HG02571 (cell line): ENCODE results near the gene PRR33.

Experiments used
- ATAC-seq: cut with Tn5 transposase; IDR thresholded peaks from one replicate; pipeline ENCODE4 v1.9.1; 2021; ENCODE audit warnings: mild to moderate bottlenecking, moderate library complexity; ENCODE audit not compliant: unreplicated experiment

The PRR33 gene

GRCh38 chr11:1917523-1918435, 26.1 kb upstream of the PRR33 start:
- no peak for ATAC-seq

GRCh38 chr11:1916986-1917522, 25.4 kb upstream of the PRR33 start:
- ATAC-seq = no peak

- no peak for ATAC-seq
Observed at GRCh38 chr11:1916132-1916985, 24.7 kb upstream of the PRR33 start.

GRCh38 chr11:1915795-1916131, 24.1 kb upstream of the PRR33 start:
- no peak for ATAC-seq

GRCh38 chr11:1913271-1914060, 21.8 kb upstream of the PRR33 start:
- ATAC-seq = no peak

- no peak for ATAC-seq
Observed at GRCh38 chr11:1912289-1912878, 20.7 kb upstream of the PRR33 start.

- ATAC-seq = no peak
Observed at GRCh38 chr11:1909524-1909923, 17.8 kb upstream of the PRR33 start.

GRCh38 chr11:1908618-1909017, 16.9 kb upstream of the PRR33 start:
- no peak for ATAC-seq

- ATAC-seq = no peak
Observed at GRCh38 chr11:1906611-1907423, 15.1 kb upstream of the PRR33 start.

GRCh38 chr11:1906181-1906580, 14.5 kb upstream of the PRR33 start:
- ATAC-seq = no peak

- ATAC-seq = no peak
Observed at GRCh38 chr11:1899686-1900085, 8.0 kb upstream of the PRR33 start.

GRCh38 chr11:1899090-1899489, 7.4 kb upstream of the PRR33 start:
- no peak for ATAC-seq

GRCh38 chr11:1896923-1897322, 5.2 kb upstream of the PRR33 start:
- no peak for ATAC-seq

- no peak for ATAC-seq
Observed at GRCh38 chr11:1896468-1896867, 4.8 kb upstream of the PRR33 start.

- ATAC-seq = no peak
Observed at GRCh38 chr11:1894759-1895158, 3.1 kb upstream of the PRR33 start.

GRCh38 chr11:1893581-1894359, 2.1 kb upstream of the PRR33 start:
- no peak for ATAC-seq

GRCh38 chr11:1892558-1892957, 863 bp upstream of the PRR33 start:
- ATAC-seq = no peak

- no peak for ATAC-seq
Observed at GRCh38 chr11:1892116-1892515, 421 bp upstream of the PRR33 start.
